Large intestine (tissue), 3 donors: ENCODE measurements around the gene PECR. TPM values are rescaled to one million over a fixed set of nuclear protein-coding genes. Genes with fewer than 3 reads are reported as not detected.
A peak's percentile ranks its signal among the peaks of the same experiment; 100 is the strongest.
"Not testable (repeated sequence)": the region's sequence is repeated elsewhere in the genome, so short reads cannot be mapped to it uniquely, and the experiment has no call there.

Experiments used
- DNase-seq, 2 donors: peaks; one replicate each; pipeline versions ENCODE4 v3.0.0 to v3.0.0-alpha.2; 2013
- H3K27ac ChIP-seq: one replicate; pipeline ENCODE4 v1.5.1; 2013; ENCODE audit warnings: low read length
- H3K27me3 ChIP-seq: 2 replicates; pipeline ENCODE4 v1.6.1; 2013; ENCODE audit warnings: low read length; ENCODE audit not compliant: control insufficient read depth, insufficient read depth
- H3K36me3 ChIP-seq: 2 replicates; pipeline ENCODE4 v1.6.1; 2013; ENCODE audit warnings: low read length; ENCODE audit not compliant: control insufficient read depth, insufficient read depth
- H3K4me1 ChIP-seq: one replicate; pipeline ENCODE4 v1.6.1; 2013; ENCODE audit warnings: low read length; ENCODE audit not compliant: control insufficient read depth, insufficient read depth
- H3K4me3 ChIP-seq: one replicate; pipeline ENCODE4 v1.5.1; 2013; ENCODE audit warnings: low read length
- H3K9me3 ChIP-seq: one replicate; pipeline ENCODE4 v1.6.1; 2013; ENCODE audit warnings: mild to moderate bottlenecking, low read depth, low read length, moderate library complexity; ENCODE audit not compliant: control insufficient read depth
- WGBS: methylation state at CpG from one replicate; pipeline ENCODE4 v1.1.5; 2013; ENCODE audit warnings: low lambda C conversion rate; ENCODE audit not compliant: insufficient coverage; 5-methylcytosine and 5-hydroxymethylcytosine counted together
- polyA plus RNA-seq: library from polyadenylated mRNA; unstranded; fragments of 120-200 nt; gene quantifications from one replicate; pipeline ENCODE4 v1.2.1, GENCODE V29; 2013

PECR gene
- polyA plus RNA-seq, 1 donor = 34.5 TPM

DNA sequence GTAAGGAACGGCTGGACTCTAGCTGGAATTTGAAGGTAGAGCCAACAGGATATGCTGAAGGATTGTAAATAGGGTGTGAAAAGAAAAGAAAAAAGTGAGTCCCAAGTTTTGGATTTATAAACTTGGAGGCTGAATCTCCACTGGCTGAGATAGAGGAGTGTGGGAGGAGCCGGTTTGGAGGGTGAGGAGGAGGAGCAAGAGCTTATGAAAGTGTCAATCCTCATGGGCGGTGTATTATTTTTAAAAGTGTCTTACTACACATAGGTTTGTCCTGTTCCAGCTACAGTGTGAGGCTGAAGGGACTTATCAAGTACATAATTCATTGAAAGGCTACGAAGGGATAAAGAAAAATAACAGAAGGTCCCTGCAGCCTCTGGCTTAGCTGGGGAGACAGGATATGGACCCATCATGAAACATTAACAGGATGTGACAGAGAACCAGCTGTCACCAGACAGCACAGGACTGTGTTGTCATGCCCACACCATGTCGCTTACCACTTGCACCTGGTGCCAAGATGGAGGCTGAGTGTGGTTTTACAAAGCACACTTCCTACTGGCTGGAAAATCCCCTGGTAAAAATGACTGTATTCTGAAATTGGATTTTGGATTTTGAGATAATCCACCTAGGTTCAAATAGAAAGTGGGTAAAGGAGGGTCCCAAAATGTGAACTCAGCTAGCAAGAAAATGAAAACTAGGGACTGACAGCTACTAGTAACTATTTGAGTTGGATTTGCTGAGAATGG lies 65.7 kb downstream of the PECR start:
- Histone ChIP-seq H3K27me3 (no peaks in the 10 kb centered on the region), H3K4me1 (peaks cover 3% of the 10 kb centered on the region), H3K9me3 (peaks cover 3% of the 10 kb centered on the region), H3K4me3 (no peak overlapping the region), H3K36me3 (no peaks in the 10 kb centered on the region), H3K27ac (no peak overlapping the region)
- peak in 1 of 2 donors; percentile 19 for DNase-seq
- WGBS = 88% methylated on average over 2 of the region's 5 CpGs

DNA sequence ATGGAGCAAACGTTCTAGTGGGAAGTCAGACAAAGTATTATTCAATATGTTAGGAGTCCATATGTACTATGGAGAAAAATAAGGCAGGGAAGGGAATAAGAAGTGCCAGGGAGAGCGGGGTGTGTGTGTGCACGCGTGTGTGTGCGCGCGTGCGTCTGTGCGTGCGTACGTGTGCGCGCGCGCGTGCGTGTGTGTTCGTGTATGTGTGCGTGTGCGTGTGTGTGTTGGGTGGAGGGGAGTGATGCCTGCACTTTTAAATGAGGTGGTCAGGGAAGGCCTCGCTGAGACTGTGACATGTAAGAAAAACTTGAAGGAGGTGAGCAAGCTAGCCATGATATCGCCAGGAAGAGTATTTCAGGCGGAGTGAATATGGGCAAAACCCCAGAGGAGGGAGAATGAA lies 66.6 kb downstream of the PECR start:
- DNase-seq = no peak
- H3K27me3 ChIP-seq = no peaks in the 10 kb centered on the region
- no peak overlapping the region for H3K27ac ChIP-seq
- H3K4me1 ChIP-seq = peaks cover 3% of the 10 kb centered on the region
- peaks cover 3% of the 10 kb centered on the region for H3K9me3 ChIP-seq
- H3K4me3 ChIP-seq = no peak overlapping the region
- WGBS = 88% methylated on average over 12 of the region's 23 CpGs
- no peaks in the 10 kb centered on the region for H3K36me3 ChIP-seq

DNA sequence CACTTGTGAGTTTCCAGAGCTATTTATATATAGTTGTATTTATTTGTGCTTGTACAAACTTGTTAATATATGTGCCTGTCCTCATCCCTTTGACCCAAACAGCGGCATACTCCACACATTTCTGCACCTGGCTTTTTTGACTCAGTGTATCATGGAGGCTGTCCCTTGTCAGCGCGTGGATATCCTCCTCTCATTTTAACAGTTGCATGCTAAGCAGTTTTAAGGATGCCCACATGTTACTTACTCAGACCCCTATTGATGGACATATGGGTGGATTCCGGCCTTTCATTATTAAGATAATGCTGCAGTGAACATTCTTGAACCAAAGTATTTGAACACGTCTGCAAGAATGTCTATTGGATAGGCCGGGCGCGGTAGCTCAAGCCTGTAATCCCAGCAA lies 67.6 kb downstream of the PECR start:
- peaks cover 3% of the 10 kb centered on the region for H3K4me1 ChIP-seq
- no peaks in the 10 kb centered on the region for H3K36me3 ChIP-seq
- DNase-seq = no peak
- no peak overlapping the region for H3K27ac ChIP-seq
- H3K4me3 ChIP-seq = no peak overlapping the region
- no peaks in the 10 kb centered on the region for H3K27me3 ChIP-seq
- whole genome bisulfite sequencing = no CpG with 5 or more reads among the region's 8 CpGs
- H3K9me3 ChIP-seq = peaks cover 3% of the 10 kb centered on the region

DNA sequence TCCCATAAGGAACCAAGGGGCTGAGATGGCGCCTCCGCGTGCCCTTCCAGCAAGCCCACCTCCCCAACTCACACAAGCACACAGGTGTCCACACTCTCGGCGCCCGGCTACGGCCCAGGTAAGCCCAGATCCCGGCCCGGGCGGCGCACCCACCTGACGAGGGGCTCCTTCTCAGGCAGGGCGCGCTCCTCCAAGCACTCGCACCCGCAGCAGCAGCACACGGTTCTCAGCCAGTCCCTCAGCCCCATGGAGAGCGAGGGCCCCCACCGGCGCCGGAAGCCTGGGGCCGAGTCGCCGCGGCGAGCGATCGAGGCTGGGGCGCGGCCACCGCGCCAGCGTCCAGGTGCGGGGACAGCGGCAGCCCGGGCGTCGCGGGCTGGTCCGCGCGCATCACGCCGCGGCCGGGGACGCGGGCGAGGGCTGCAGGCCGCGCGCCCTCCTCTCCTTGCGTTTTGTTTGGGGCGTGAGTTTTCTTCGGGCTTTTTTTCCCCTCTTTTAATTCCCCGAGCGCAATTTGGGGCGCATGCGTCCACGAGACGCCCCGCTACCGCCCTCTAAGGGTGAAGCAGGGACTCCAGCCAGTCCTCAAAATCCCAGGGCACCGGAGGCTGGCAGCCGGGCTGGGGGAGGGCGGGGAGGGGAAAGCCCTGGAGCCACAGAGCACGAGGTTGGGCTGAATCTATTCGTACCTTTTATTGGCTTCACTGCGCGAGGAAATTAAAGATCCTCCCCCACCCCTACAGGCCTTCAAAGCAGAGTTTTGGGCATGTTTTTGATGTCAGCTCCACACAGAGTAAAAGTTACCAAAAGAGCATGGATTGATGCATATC lies 68.3 kb downstream of the PECR start, which contains the start of gene MREG:
Gene MREG (minus strand): TSS at position 472 of the 830 bp plus-strand sequence. CDS start 224 bp downstream, at position 248.
- H3K27me3 ChIP-seq = no peaks in the 10 kb centered on the region
- no peaks in the 10 kb centered on the region for H3K36me3 ChIP-seq
- peaks cover 3% of the 10 kb centered on the region for H3K9me3 ChIP-seq
- no CpG with 5 or more reads among the region's 70 CpGs for WGBS
- peaks cover 3% of the 10 kb centered on the region for H3K4me1 ChIP-seq
- peak; percentile 62 to 82 for DNase-seq
- peak within 1 kb of the TSS; percentile 66 for H3K4me3 ChIP-seq
- peak within 1 kb of the TSS; percentile 66 for H3K27ac ChIP-seq

DNA sequence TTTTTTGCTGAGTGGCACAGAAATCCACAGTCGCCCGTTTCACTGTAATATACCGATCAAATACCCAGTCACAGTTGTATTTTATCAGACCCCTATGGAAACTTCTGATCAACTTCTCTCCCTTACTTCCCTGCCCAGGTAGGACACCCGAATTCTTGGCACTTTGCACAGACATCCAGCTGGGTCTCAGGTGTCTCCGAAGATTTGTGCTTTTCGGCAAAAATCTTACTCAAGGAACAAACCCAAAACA lies 68.9 kb downstream of the PECR start:
- Histone ChIP-seq H3K9me3 (peaks cover 3% of the 10 kb centered on the region), H3K27me3 (no peaks in the 10 kb centered on the region), H3K36me3 (no peaks in the 10 kb centered on the region), H3K4me1 (peaks cover 3% of the 10 kb centered on the region), H3K27ac (peak overlapping the region; percentile 66), H3K4me3 (peak overlapping the region; percentile 66)
- no peak for DNase-seq
- WGBS = no CpG with 5 or more reads among the region's 6 CpGs

DNA sequence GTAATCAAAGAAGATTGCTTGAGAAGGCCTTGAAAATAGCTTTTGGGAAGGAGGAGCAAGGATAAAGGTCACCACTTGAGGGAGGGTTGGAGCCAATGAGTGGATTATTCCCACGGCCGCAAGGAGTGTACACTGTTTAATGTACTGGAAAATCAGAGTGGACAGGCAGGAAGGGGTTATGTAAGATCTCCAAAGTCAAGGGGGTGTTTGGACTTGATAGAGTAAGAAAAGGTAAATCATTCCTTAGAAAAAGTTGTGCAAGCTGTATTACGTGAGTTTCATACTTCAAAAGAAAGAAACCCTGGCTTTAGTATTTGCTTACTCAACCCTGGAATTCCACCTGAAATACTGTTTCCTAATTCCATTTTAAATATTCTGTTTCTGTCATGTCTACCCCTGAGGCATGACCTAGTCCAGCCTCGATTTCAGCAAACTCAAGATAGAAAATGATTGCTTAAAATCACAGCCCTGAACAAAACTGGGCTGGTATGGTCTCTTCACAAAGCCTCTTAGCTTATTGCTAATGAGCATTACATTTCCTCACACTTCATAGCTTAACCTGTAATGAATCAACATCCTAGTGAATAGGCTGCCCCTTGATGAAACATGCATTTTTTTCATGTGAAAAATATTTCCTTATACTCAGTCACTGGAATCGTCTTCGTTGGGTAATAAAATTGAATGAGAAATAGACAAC lies 69.3 kb downstream of the PECR start:
- Histone ChIP-seq H3K27me3 (no peaks in the 10 kb centered on the region), H3K4me1 (peaks cover 3% of the 10 kb centered on the region), H3K27ac (peak overlapping the region; percentile 66), H3K4me3 (peak overlapping the region; percentile 66), H3K9me3 (peaks cover 3% of the 10 kb centered on the region), H3K36me3 (no peaks in the 10 kb centered on the region)
- no CpG with 5 or more reads among the region's 6 CpGs for WGBS
- DNase-seq = peak; percentile 42 to 78

DNA sequence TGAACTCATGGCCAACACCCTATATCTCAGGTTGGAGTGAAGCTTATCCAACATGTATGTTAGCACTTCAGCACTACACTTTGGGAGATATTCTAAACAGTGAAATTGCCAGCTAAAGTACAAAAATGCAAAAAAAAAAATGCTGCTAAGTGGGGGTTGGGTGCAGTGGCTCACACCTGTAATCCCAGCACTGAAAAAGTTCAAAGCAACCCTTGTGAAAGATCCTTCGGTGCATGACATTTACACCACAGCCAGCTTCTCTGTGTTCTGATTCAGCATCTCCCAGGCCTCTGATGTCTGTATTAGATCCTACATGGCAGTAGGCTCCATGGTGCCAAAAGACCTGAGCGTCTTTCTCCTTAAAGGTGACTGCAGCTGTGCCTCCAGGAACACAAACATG lies 72.4 kb downstream of the PECR start:
- H3K9me3 ChIP-seq, H3K4me3 ChIP-seq, DNase-seq, H3K4me1 ChIP-seq, H3K27me3 ChIP-seq, H3K27ac ChIP-seq, H3K36me3 ChIP-seq: not testable (repeated sequence)
- no CpG with 5 or more reads among the region's 2 CpGs for WGBS

DNA sequence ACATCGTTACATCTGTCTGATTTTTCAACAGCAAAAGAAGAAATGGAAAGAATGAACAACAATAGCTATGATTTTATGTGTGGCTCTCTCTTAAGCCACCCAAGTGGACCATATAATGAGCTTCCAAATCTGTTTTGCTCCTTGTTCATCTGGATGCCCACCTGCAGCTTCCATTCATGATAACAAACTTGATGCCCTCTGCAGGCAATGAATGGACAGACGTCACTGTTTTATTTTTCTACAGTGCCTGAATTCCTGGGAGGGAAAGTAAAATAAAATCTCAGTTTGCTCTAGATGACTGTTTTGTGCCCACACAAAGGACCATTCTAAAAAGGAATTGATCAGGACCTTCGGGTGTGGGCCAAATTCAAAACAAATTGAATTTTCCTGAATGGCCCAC lies 73.2 kb downstream of the PECR start:
- no peak for DNase-seq
- Histone ChIP-seq H3K27me3 (no peaks in the 10 kb centered on the region), H3K4me1 (peaks cover 3% of the 10 kb centered on the region), H3K9me3 (no peaks in the 10 kb centered on the region), H3K4me3 (no peak overlapping the region), H3K27ac (no peak overlapping the region), H3K36me3 (no peaks in the 10 kb centered on the region)
- 100% methylated on average over 1 of the region's 3 CpGs for WGBS

DNA sequence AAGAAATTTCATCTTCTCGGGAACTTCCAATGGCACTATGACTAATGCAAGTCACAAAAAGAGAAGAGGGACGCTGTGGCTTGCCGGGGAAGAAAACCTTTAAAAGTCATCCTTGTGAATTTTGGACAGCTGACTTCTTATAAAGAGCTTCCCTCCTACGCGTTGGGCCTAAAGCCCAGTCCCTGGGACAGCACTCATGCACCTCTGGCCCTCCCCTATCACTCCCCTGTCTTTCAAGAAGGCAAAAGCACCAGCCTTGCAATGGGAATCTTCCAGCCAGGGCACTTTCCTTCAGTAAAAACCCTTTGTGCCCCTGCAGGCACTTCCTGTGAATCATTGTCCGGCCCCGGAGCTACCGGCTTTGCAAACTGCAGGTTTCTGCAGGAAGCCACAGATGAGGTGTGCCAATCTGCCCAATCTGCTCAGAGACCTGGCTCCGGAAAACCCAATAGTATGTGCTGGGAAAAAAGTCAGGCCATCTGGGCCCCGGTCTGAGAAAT lies 75.4 kb downstream of the PECR start:
- H3K9me3 ChIP-seq = no peaks in the 10 kb centered on the region
- no peaks in the 10 kb centered on the region for H3K36me3 ChIP-seq
- no peak overlapping the region for H3K27ac ChIP-seq
- 83% methylated on average over 1 of the region's 10 CpGs for WGBS
- H3K27me3 ChIP-seq = no peaks in the 10 kb centered on the region
- no peaks in the 10 kb centered on the region for H3K4me1 ChIP-seq
- DNase-seq = no peak
- H3K4me3 ChIP-seq = no peak overlapping the region

DNA sequence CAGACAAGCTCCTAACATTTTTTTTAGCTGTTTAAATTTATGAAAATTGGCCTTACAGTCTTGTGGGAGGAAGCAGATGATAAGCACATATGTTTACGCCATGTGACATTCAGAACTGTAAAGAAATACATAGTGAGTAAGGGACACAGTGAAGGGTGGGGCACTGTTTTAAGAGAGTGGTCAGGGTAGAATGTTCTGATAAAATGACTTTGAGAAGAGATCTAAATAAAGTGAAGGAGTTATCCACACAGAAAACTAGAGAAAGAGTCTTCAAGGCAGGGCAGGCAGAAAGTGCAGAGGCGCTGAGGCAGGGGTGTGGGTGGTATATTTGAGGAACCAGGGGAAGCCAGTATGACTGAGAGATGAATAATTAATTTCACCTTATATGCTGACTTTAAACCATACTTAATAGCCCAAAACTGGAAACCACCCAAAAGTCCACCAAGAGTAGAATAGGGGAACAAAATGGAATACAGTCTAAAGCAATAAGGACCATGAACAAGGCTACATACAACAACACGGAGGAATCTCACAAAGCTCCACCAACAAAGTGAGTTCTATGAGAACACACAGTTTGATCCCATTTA lies 76.8 kb downstream of the PECR start:
- WGBS = 100% methylated on average over 2 of the region's 3 CpGs
- H3K27ac ChIP-seq = no peak overlapping the region

More for the DNA sequence above, 76.8 kb downstream of the PECR start:
- H3K36me3 ChIP-seq = no peaks in the 10 kb centered on the region
- no peaks in the 10 kb centered on the region for H3K4me1 ChIP-seq
- no peak overlapping the region for H3K4me3 ChIP-seq
- DNase-seq = no peak
- H3K27me3 ChIP-seq = no peaks in the 10 kb centered on the region
- H3K9me3 ChIP-seq = no peaks in the 10 kb centered on the region
